ENCODE measurements around the gene NAT8L. TPM values are rescaled to one million over a fixed set of nuclear protein-coding genes. Genes with fewer than 3 reads are reported as not detected.
A peak's percentile ranks its signal among the peaks of the same experiment; 100 is the strongest.

The NAT8L gene
- total and polyA plus RNA-seq, 2 of the 13 experiments (the other 11 are each of a cell fraction or from before 2014, with no cell fraction given): 2.2 to 3.3 TPM

- TF ChIP-seq RERE (CRISPR knock-in tag; IDR thresholded peaks at IDR 0.05; ENCODE audit: low read depth): no peak
- no peak for TF ChIP-seq BCL3 (CRISPR knock-in tag; IDR thresholded peaks at IDR 0.05)
- TF ChIP-seq NPAS2 (CRISPR knock-in tag; IDR thresholded peaks at IDR 0.05; ENCODE audit: borderline replicate concordance): no peak
- no peak for TF ChIP-seq ELF3 (CRISPR knock-in tag; IDR thresholded peaks at IDR 0.05)
- TF ChIP-seq CBFB (CRISPR knock-in tag; IDR thresholded peaks at IDR 0.05): no peak
- TF ChIP-seq SNRNP70 (IDR thresholded peaks at IDR 0.05; ENCODE audit: low read depth, low read length): no peak
- TF ChIP-seq TEAD2 (CRISPR knock-in tag; IDR thresholded peaks at IDR 0.05): no peak
- TF ChIP-seq ZNF280B (CRISPR knock-in tag; IDR thresholded peaks at IDR 0.05; ENCODE audit: borderline replicate concordance): no peak
- TF ChIP-seq JUNB (CRISPR knock-in tag; IDR thresholded peaks at IDR 0.05; ENCODE audit: borderline replicate concordance): no peak
- TF ChIP-seq HOXA9 (CRISPR knock-in tag; IDR thresholded peaks at IDR 0.05; ENCODE audit: borderline replicate concordance): 0 out of 2 replicates have a peak, but pooled peaks have one; percentile 18
- no peak for TF ChIP-seq ZNF572 (CRISPR knock-in tag; IDR thresholded peaks at IDR 0.05)
- TF ChIP-seq ZNF546 (CRISPR knock-in tag; conservative IDR thresholded peaks at IDR 0.05): no peak
- no peak for TF ChIP-seq ARHGAP35 (CRISPR knock-in tag; IDR thresholded peaks at IDR 0.05; ENCODE audit: borderline replicate concordance)
- no peak for TF ChIP-seq ZNF609 (CRISPR knock-in tag; IDR thresholded peaks at IDR 0.05; ENCODE audit: borderline replicate concordance)
- TF ChIP-seq AGO1 (IDR thresholded peaks at IDR 0.05; ENCODE audit: low read depth, low read length, poor library complexity, severe bottlenecking): peak; percentile 28
These were observed 8.5 kb downstream of the NAT8L start (continued) for GRCh38 chr4:2067446-2068197.
